ENCODE results near the gene ARRB2.

ARRB2 gene

DNA sequence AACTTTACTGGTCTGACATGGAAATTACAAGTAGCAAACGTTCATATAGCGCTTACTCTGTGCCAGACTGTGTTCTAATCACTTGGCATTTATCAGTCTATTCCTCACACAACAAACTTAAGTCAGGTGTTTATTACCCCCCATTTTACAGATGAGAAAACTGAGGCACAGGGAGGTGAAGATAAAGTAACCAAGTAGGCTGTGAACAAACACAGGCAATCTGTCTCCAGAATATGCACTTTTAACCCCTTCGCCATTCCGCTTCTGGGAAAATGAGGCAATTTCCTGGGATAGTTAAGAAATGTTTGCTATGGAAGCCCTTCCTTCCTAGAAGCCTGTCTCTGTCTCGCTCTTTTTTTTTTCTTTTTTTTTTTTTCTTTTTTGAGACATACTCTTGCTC is 41.5 kb downstream of the ARRB2 start:
- peak; percentile 20 to 68 for DNase-seq (ENCODE audit: low read depth in 2 of 2)
- no peak overlapping the region for H3K4me3 ChIP-seq (replicated peaks in 1 of 2; ENCODE audit: low read depth in 2 of 2, low read length in 2 of 2)
- TF ChIP-seq, protein P1, sequence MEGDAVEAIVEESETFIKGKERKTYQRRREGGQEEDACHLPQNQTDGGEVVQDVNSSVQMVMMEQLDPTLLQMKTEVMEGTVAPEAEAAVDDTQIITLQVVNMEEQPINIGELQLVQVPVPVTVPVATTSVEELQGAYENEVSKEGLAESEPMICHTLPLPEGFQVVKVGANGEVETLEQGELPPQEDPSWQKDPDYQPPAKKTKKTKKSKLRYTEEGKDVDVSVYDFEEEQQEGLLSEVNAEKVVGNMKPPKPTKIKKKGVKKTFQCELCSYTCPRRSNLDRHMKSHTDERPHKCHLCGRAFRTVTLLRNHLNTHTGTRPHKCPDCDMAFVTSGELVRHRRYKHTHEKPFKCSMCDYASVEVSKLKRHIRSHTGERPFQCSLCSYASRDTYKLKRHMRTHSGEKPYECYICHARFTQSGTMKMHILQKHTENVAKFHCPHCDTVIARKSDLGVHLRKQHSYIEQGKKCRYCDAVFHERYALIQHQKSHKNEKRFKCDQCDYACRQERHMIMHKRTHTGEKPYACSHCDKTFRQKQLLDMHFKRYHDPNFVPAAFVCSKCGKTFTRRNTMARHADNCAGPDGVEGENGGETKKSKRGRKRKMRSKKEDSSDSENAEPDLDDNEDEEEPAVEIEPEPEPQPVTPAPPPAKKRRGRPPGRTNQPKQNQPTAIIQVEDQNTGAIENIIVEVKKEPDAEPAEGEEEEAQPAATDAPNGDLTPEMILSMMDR (IDR thresholded peaks at IDR 0.05; ENCODE audit: low read depth, low read length): no peak

GRCh38 chr17:4753392-4753791 is 43.0 kb downstream of the ARRB2 start:
- TF ChIP-seq, protein P1 (IDR thresholded peaks at IDR 0.05; ENCODE audit: low read depth, low read length): no peak
- no peak for DNase-seq (ENCODE audit: low read depth in 2 of 2)
- H3K4me3 ChIP-seq (replicated peaks in 1 of 2; ENCODE audit: low read depth in 2 of 2, low read length in 2 of 2): no peak overlapping the region

- TF ChIP-seq, protein P1 (IDR thresholded peaks at IDR 0.05; ENCODE audit: low read depth, low read length): no peak
- no peak overlapping the region for H3K4me3 ChIP-seq (replicated peaks in 1 of 2; ENCODE audit: low read depth in 2 of 2, low read length in 2 of 2)
- no peak for DNase-seq (ENCODE audit: low read depth in 2 of 2)
These were observed 49.4 kb downstream of the ARRB2 start for GRCh38 chr17:4759776-4760236.

- TF ChIP-seq, protein P1 (IDR thresholded peaks at IDR 0.05; ENCODE audit: low read depth, low read length): no peak
- no peak overlapping the region for H3K4me3 ChIP-seq (replicated peaks in 1 of 2; ENCODE audit: low read depth in 2 of 2, low read length in 2 of 2)
- no peak for DNase-seq (ENCODE audit: low read depth in 2 of 2)
These were observed 54.2 kb downstream of the ARRB2 start for GRCh38 chr17:4764595-4764994.

- no peak overlapping the region for H3K4me3 ChIP-seq (replicated peaks in 1 of 2; ENCODE audit: low read depth in 2 of 2, low read length in 2 of 2)
- peak in 1 of 2 donors; percentile 31 for DNase-seq (ENCODE audit: low read depth in 2 of 2)
- TF ChIP-seq, protein P1 (IDR thresholded peaks at IDR 0.05; ENCODE audit: low read depth, low read length): no peak
These were observed 55.8 kb downstream of the ARRB2 start for GRCh38 chr17:4766201-4766600.

GRCh38 chr17:4766723-4767122 is 56.3 kb downstream of the ARRB2 start:
- TF ChIP-seq, protein P1 (IDR thresholded peaks at IDR 0.05; ENCODE audit: low read depth, low read length): no peak
- DNase-seq (ENCODE audit: low read depth in 2 of 2): no peak

DNA sequence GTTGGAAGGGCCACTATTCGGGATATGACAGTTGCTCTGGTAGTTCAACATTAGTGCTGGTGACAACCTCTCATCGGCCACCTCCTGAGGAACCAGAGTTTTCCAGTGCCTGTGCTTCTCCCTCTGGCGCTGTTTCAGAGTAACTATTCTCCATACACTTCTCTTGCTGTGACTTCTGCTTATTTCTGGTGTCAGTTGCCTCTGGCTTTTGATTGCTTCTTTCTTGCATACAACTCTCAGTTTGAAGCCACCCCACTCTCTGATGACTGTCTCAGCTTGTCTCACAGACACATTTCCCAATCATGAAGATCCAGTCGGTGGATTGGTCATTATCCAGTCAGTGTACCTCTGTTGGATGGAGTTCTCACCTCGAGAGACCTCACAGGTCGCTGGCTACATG is 57.9 kb downstream of the ARRB2 start:
- TF ChIP-seq, protein P1 (IDR thresholded peaks at IDR 0.05; ENCODE audit: low read depth, low read length): no peak
- H3K4me3 ChIP-seq (replicated peaks in 1 of 2; ENCODE audit: low read depth in 2 of 2, low read length in 2 of 2): no peak overlapping the region
- DNase-seq (ENCODE audit: low read depth in 2 of 2): no peak

More at GRCh38 chr17:4766723-4767122, 56.3 kb downstream of the ARRB2 start:
- no peak overlapping the region for H3K4me3 ChIP-seq (replicated peaks in 1 of 2; ENCODE audit: low read depth in 2 of 2, low read length in 2 of 2)
